GM19035 (cell line): ENCODE data around the gene FAM237B.
"Not testable (repeated sequence)": the region's sequence is repeated elsewhere in the genome, so short reads cannot be mapped to it uniquely, and the experiment has no call there.

Source experiments
- ATAC-seq: cut with Tn5 transposase; IDR thresholded peaks from one replicate; pipeline ENCODE4 v1.9.1; 2021; ENCODE audit not compliant: unreplicated experiment

The FAM237B gene

GRCh38 chr7:90320801-90321494 is at the start of gene FAM237B:
FAM237B (minus strand) TSS chr7:90321304; CDS start chr7:90319748, 1,556 bp downstream.
- ATAC-seq, result no peak

- no peak for ATAC-seq
These were observed 30.9 kb upstream of the FAM237B start for GRCh38 chr7:90351987-90352386.

GRCh38 chr7:90350032-90350431 is 28.9 kb upstream of the FAM237B start:
- ATAC-seq, result not testable (repeated sequence)

GRCh38 chr7:90349305-90349704 is 28.2 kb upstream of the FAM237B start:
- no peak for ATAC-seq

- ATAC-seq, result no peak
These were observed 26.7 kb upstream of the FAM237B start for GRCh38 chr7:90347759-90348158.

- peak; percentile 97 for ATAC-seq
These were observed 25.4 kb upstream of the FAM237B start, which contains the start of gene GTPBP10 for GRCh38 chr7:90346336-90347125. GTPBP10 (plus strand) TSS chr7:90346716; CDS start chr7:90346742, 26 bp downstream.

- ATAC-seq, result peak; percentile 6
These were observed 24.7 kb upstream of the FAM237B start for GRCh38 chr7:90345595-90346335.

- no peak for ATAC-seq
These were observed 23.9 kb upstream of the FAM237B start for GRCh38 chr7:90345016-90345415.

GRCh38 chr7:90337106-90337505 is 16.0 kb upstream of the FAM237B start:
- ATAC-seq, result no peak

GRCh38 chr7:90334926-90335325 is 13.8 kb upstream of the FAM237B start:
- ATAC-seq, result not testable (repeated sequence)

- ATAC-seq, result no peak
These were observed 13.2 kb upstream of the FAM237B start for GRCh38 chr7:90334193-90334843.

- ATAC-seq, result no peak
These were observed 5.4 kb upstream of the FAM237B start for GRCh38 chr7:90326500-90326899.

GRCh38 chr7:90322837-90323236 is 1.7 kb upstream of the FAM237B start:
- no peak for ATAC-seq

GRCh38 chr7:90320418-90320800 is 695 bp downstream of the FAM237B start:
- no peak for ATAC-seq

- no peak for ATAC-seq
These were observed 1.1 kb downstream of the FAM237B start for GRCh38 chr7:90320014-90320413.

GRCh38 chr7:90313907-90314306 is 7.2 kb downstream of the FAM237B start:
- ATAC-seq, result no peak

- ATAC-seq, result no peak
These were observed 8.4 kb downstream of the FAM237B start for GRCh38 chr7:90312745-90313144.

- ATAC-seq, result no peak
These were observed 9.9 kb downstream of the FAM237B start for GRCh38 chr7:90311175-90311574.

GRCh38 chr7:90309872-90310271 is 11.2 kb downstream of the FAM237B start:
- ATAC-seq, result no peak

- ATAC-seq, result no peak
These were observed 17.9 kb downstream of the FAM237B start for GRCh38 chr7:90303241-90303640.
